ENCODE results near the gene TTC21B.

Gene TTC21B

GRCh38 chr2:165891345-165891744, 62.2 kb downstream of the TTC21B start:
- Histone ChIP-seq H3K4me3 (ENCODE audit: low read depth, low read length, poor library complexity, severe bottlenecking) (no peak overlapping the region), H3K36me3 (ENCODE audit: insufficient read depth, low read length) (peaks cover 13% of the 10 kb centered on the region; the same call in 1 of the 2 replicates), H3K4me1 (ENCODE audit: insufficient read depth, low read length, severe bottlenecking) (no peaks in the 10 kb centered on the region), H2AFZ (ENCODE audit: low read length) (no peak overlapping the region), H3K9ac (ENCODE audit: low read length) (no peak overlapping the region), H3K79me2 (ENCODE audit: insufficient read depth, low read length) (no peaks in the 10 kb centered on the region), H4K20me1 (ENCODE audit: insufficient read depth, low read length) (no peaks in the 10 kb centered on the region), H3K27ac (ENCODE audit: low read depth, low read length, poor library complexity, severe bottlenecking) (no peak overlapping the region), H3K9me2 (ENCODE audit: low read depth, low read length) (no peaks in the 10 kb centered on the region), H3K27me3 (ENCODE audit: insufficient read depth, low read length) (no peaks in the 10 kb centered on the region), H3F3A (ENCODE audit: insufficient read depth, low read length) (no peaks in the 10 kb centered on the region), H3K9me3 (ENCODE audit: low read length) (no peaks in the 10 kb centered on the region), H3K4me2 (ENCODE audit: low read length) (no peak overlapping the region)
- no peak for TF ChIP-seq EZH2 (IDR thresholded peaks at IDR 0.05; ENCODE audit: borderline replicate concordance, low read length)
- no peak for TF ChIP-seq CTCF (IDR thresholded peaks at IDR 0.05; ENCODE audit: low read length)

- Histone ChIP-seq H3K9me3 (ENCODE audit: low read length) (no peaks in the 10 kb centered on the region), H3K27me3 (ENCODE audit: insufficient read depth, low read length) (no peaks in the 10 kb centered on the region), H3K4me3 (ENCODE audit: low read depth, low read length, poor library complexity, severe bottlenecking) (no peak overlapping the region), H4K20me1 (ENCODE audit: insufficient read depth, low read length) (no peaks in the 10 kb centered on the region; the same call in 1 of the 2 replicates), H3K36me3 (ENCODE audit: insufficient read depth, low read length) (peaks cover 17% of the 10 kb centered on the region; the same call in 1 of the 2 replicates), H3K9ac (ENCODE audit: low read length) (no peak overlapping the region), H2AFZ (ENCODE audit: low read length) (no peak overlapping the region), H3K4me1 (ENCODE audit: insufficient read depth, low read length, severe bottlenecking) (no peaks in the 10 kb centered on the region), H3F3A (ENCODE audit: insufficient read depth, low read length) (no peaks in the 10 kb centered on the region), H3K4me2 (ENCODE audit: low read length) (no peak overlapping the region), H3K9me2 (ENCODE audit: low read depth, low read length) (no peaks in the 10 kb centered on the region), H3K79me2 (ENCODE audit: insufficient read depth, low read length) (no peaks in the 10 kb centered on the region), H3K27ac (ENCODE audit: low read depth, low read length, poor library complexity, severe bottlenecking) (no peak overlapping the region)
- no peak for TF ChIP-seq CTCF (IDR thresholded peaks at IDR 0.05; ENCODE audit: low read length)
- TF ChIP-seq EZH2 (IDR thresholded peaks at IDR 0.05; ENCODE audit: borderline replicate concordance, low read length) = no peak
Measured at GRCh38 chr2:165889798-165890197, 63.8 kb downstream of the TTC21B start.

- H2AFZ ChIP-seq (ENCODE audit: low read length) = no peak overlapping the region
- H3K9me3 ChIP-seq (ENCODE audit: low read length) = no peaks in the 10 kb centered on the region
- no peaks in the 10 kb centered on the region for H3K4me1 ChIP-seq (ENCODE audit: insufficient read depth, low read length, severe bottlenecking)
- H3K9ac ChIP-seq (ENCODE audit: low read length) = no peak overlapping the region
- H3K27me3 ChIP-seq (ENCODE audit: insufficient read depth, low read length) = no peaks in the 10 kb centered on the region
- H3K27ac ChIP-seq (ENCODE audit: low read depth, low read length, poor library complexity, severe bottlenecking) = no peak overlapping the region
- H3K4me2 ChIP-seq (ENCODE audit: low read length) = no peak overlapping the region
- H3K9me2 ChIP-seq (ENCODE audit: low read depth, low read length) = no peaks in the 10 kb centered on the region
- H4K20me1 ChIP-seq (ENCODE audit: insufficient read depth, low read length) = no peaks in the 10 kb centered on the region; the same call in 1 of the 2 replicates
- no peaks in the 10 kb centered on the region for H3K79me2 ChIP-seq (ENCODE audit: insufficient read depth, low read length)
- no peak overlapping the region for H3K4me3 ChIP-seq (ENCODE audit: low read depth, low read length, poor library complexity, severe bottlenecking)
- no peaks in the 10 kb centered on the region for H3F3A ChIP-seq (ENCODE audit: insufficient read depth, low read length)
- H3K36me3 ChIP-seq (ENCODE audit: insufficient read depth, low read length) = peaks cover 20% of the 10 kb centered on the region; the same call in 1 of the 2 replicates
- TF ChIP-seq EZH2 (IDR thresholded peaks at IDR 0.05; ENCODE audit: borderline replicate concordance, low read length) = no peak
Measured at GRCh38 chr2:165889158-165889557, 64.4 kb downstream of the TTC21B start.

- no peak overlapping the region for H2AFZ ChIP-seq (ENCODE audit: low read length)
- no peaks in the 10 kb centered on the region for H3F3A ChIP-seq (ENCODE audit: insufficient read depth, low read length)
- no peaks in the 10 kb centered on the region; the same call in 1 of the 2 replicates for H4K20me1 ChIP-seq (ENCODE audit: insufficient read depth, low read length)
- H3K36me3 ChIP-seq (ENCODE audit: insufficient read depth, low read length) = peaks cover 20% of the 10 kb centered on the region; the same call in 1 of the 2 replicates
- no peak overlapping the region for H3K27ac ChIP-seq (ENCODE audit: low read depth, low read length, poor library complexity, severe bottlenecking)
- no peak overlapping the region for H3K4me2 ChIP-seq (ENCODE audit: low read length)
- TF ChIP-seq EZH2 (IDR thresholded peaks at IDR 0.05; ENCODE audit: borderline replicate concordance, low read length) = no peak
- TF ChIP-seq CTCF (IDR thresholded peaks at IDR 0.05; ENCODE audit: low read length) = no peak
- H3K9me3 ChIP-seq (ENCODE audit: low read length) = no peaks in the 10 kb centered on the region
- H3K4me1 ChIP-seq (ENCODE audit: insufficient read depth, low read length, severe bottlenecking) = no peaks in the 10 kb centered on the region
- H3K9ac ChIP-seq (ENCODE audit: low read length) = no peak overlapping the region
- no peaks in the 10 kb centered on the region for H3K79me2 ChIP-seq (ENCODE audit: insufficient read depth, low read length)
- H3K4me3 ChIP-seq (ENCODE audit: low read depth, low read length, poor library complexity, severe bottlenecking) = no peak overlapping the region
- H3K9me2 ChIP-seq (ENCODE audit: low read depth, low read length) = no peaks in the 10 kb centered on the region
- H3K27me3 ChIP-seq (ENCODE audit: insufficient read depth, low read length) = no peaks in the 10 kb centered on the region
Measured at GRCh38 chr2:165888171-165888570, 65.4 kb downstream of the TTC21B start.
